H1 (cell line): ENCODE results near the gene RITA1.

Source experiments
- ATF3 ChIP-seq: IDR thresholded peaks from 2 replicates; pipeline ENCODE4 v1.6.1; 2011; ENCODE audit warnings: low read depth, mild to moderate bottlenecking, low read length; ENCODE audit not compliant: insufficient read depth
- CHD2 ChIP-seq: IDR thresholded peaks from 2 replicates; pipeline ENCODE4 v1.6.1; 2012; ENCODE audit warnings: low read length, improper control_type of control experiment
- CTCF ChIP-seq, 3 experiments: IDR thresholded peaks; 1 replicate in 2 of 3; 2 replicates in 1 of 3; pipeline versions ENCODE4 v1.5.1 to v1.6.1; 2011; ENCODE audit warnings: low read length in 3 of 3, mild to moderate bottlenecking in 3 of 3, inconsistent platforms in 2 of 3, low read depth in 1 of 3, moderate library complexity in 1 of 3; ENCODE audit not compliant: insufficient read depth in 1 of 3; ENCODE audit errors: control extremely low read depth in 1 of 3
- EP300 ChIP-seq, 2 experiments: IDR thresholded peaks; 1 replicate in 1 of 2; 2 replicates in 1 of 2; pipeline ENCODE4 v1.6.1; 2011 to 2012; ENCODE audit warnings: low read depth in 2 of 2, low read length in 2 of 2, mild to moderate bottlenecking in 2 of 2, borderline replicate concordance in 1 of 2, inconsistent platforms in 1 of 2, moderate library complexity in 1 of 2
- EZH2 ChIP-seq: fragments of 200-600 bp; sonication (generic); IDR thresholded peaks from 2 replicates; pipeline ENCODE4 v1.7.1; 2012; ENCODE audit warnings: low read depth, mild to moderate bottlenecking, moderate library complexity, low read length, inconsistent platforms; ENCODE audit not compliant: severe bottlenecking
- NRF1 ChIP-seq: IDR thresholded peaks from 2 replicates; pipeline ENCODE4 v1.6.1; 2011; ENCODE audit warnings: mild to moderate bottlenecking, low read depth, low read length, improper control_type of control experiment
- PHF8 ChIP-seq: fragments of 200-600 bp; sonication (generic); conservative IDR thresholded peaks from 2 replicates; pipeline ENCODE4 v1.7.1; 2012; ENCODE audit warnings: low read depth, mild to moderate bottlenecking, inconsistent platforms, low read length, moderate library complexity
- POLR2AphosphoS5 ChIP-seq: IDR thresholded peaks from 2 replicates; pipeline ENCODE4 v1.6.1; 2011; ENCODE audit warnings: low read depth, low read length
- RAD21 ChIP-seq, 2 experiments: IDR thresholded peaks in 1 of 2; conservative IDR thresholded peaks in 1 of 2; 2 replicates each; pipeline ENCODE4 v1.6.1; 2011; ENCODE audit warnings: low read depth in 2 of 2, low read length in 2 of 2, improper control_type of control experiment in 1 of 2, inconsistent platforms in 1 of 2, mild to moderate bottlenecking in 1 of 2, moderate library complexity in 1 of 2
- RNF2 ChIP-seq: fragments of 200-900, 300-1000 bp; sonication (generic); IDR thresholded peaks from 2 replicates; pipeline ENCODE4 v1.7.1; 2016; ENCODE audit warnings: borderline replicate concordance, low read depth, mild to moderate bottlenecking, antibody characterized with exemption, low read length; ENCODE audit not compliant: poor library complexity, severe bottlenecking; ENCODE audit errors: missing control alignments
- SAP30 ChIP-seq: fragments of 300-600 bp; sonication (generic); IDR thresholded peaks from 2 replicates; pipeline ENCODE4 v1.7.1; 2012; ENCODE audit warnings: low read length, moderate library complexity, mild to moderate bottlenecking, inconsistent platforms; ENCODE audit not compliant: insufficient read depth, insufficient replicate concordance
- TAF1 ChIP-seq: IDR thresholded peaks from 2 replicates; pipeline ENCODE4 v1.6.1; 2011; ENCODE audit warnings: mild to moderate bottlenecking, low read depth, low read length
- ZNF274 ChIP-seq: IDR thresholded peaks from 2 replicates; pipeline ENCODE4 v1.7.0; 2012; ENCODE audit warnings: low read length, borderline replicate concordance; ENCODE audit errors: extremely low read depth

GRCh38 chr12:113157218-113157859, 28.2 kb upstream of the RITA1 start:
- TF ChIP-seq POLR2AphosphoS5 (no peak), RNF2 (no peak), TAF1 (no peak), CTCF (IDR thresholded peaks at IDR 0.05; ENCODE audit: control extremely low read depth in 1 of 3, insufficient read depth in 1 of 3, low read depth in 1 of 3, low read length in 3 of 3) (no peak), CHD2 (no peak), NRF1 (no peak), EP300 (IDR thresholded peaks at IDR 0.05; ENCODE audit: borderline replicate concordance in 1 of 2, low read depth in 2 of 2, low read length in 2 of 2) (no peak), SAP30 (no peak), EZH2 (no peak), RAD21 (IDR thresholded peaks at IDR 0.05 in 1 of 2, conservative IDR thresholded peaks at IDR 0.05 in 1 of 2; ENCODE audit: low read depth in 2 of 2, low read length in 2 of 2) (no peak), ZNF274 (no peak), ATF3 (no peak), PHF8 (no peak)
